Natural killer cell treated with Interleukin-12 subunit alpha and Interleukin-12 subunit beta and Interleukin-15 and Interleukin-18, amount 100 ng/mL, for 72 hours (primary cell): ENCODE results near the gene CNBD2. TPM values are rescaled to one million over a fixed set of nuclear protein-coding genes. Genes with fewer than 3 reads are reported as not detected.
"Not testable (repeated sequence)": the region's sequence is repeated elsewhere in the genome, so short reads cannot be mapped to it uniquely, and the experiment has no call there.

Experiments used
- ATAC-seq, 2 donors: fragments of 150-1000 bp; cut with Tn5 transposase in 1 of 2; sonication (Bioruptor Pico), chemical (Tn5 transposase) in 1 of 2; 2 replicates each; pipeline ENCODE4 v1.10.0; 2021
- DNase-seq: peaks from one replicate; pipeline ENCODE4 v3.0.0; 2022; ENCODE audit warnings: low spot score
- H3K27ac Mint-ChIP-seq, 2 donors: 1 replicate in 1 of 2; 2 replicates in 1 of 2; pipeline ENCODE4 v1.8.0; 2022; ENCODE audit warnings: mixed read lengths in 2 of 2, mild to moderate bottlenecking in 1 of 2, moderate library complexity in 1 of 2
- H3K27me3 Mint-ChIP-seq, 2 donors: 1 replicate in 1 of 2; 2 replicates in 1 of 2; pipeline ENCODE4 v1.8.0; 2022; ENCODE audit warnings: mixed read lengths in 2 of 2
- H3K36me3 Mint-ChIP-seq: one replicate; pipeline ENCODE4 v1.8.0; 2022; ENCODE audit warnings: mixed read lengths
- H3K4me1 Mint-ChIP-seq, 2 donors: 1 replicate in 1 of 2; 2 replicates in 1 of 2; pipeline ENCODE4 v1.8.0; 2022; ENCODE audit warnings: low read depth in 2 of 2, mixed read lengths in 2 of 2, mild to moderate bottlenecking in 1 of 2
- H3K4me3 Mint-ChIP-seq: one replicate; pipeline ENCODE4 v1.8.0; 2022; ENCODE audit warnings: mixed read lengths
- H3K9me3 Mint-ChIP-seq: 2 replicates; pipeline ENCODE4 v1.8.0; 2022; ENCODE audit warnings: mixed read lengths
- total RNA-seq, 2 donors: library from RNA; stranded (reverse); gene quantifications; one replicate each; pipeline ENCODE4 v1.2.3, GENCODE V29; 2022

CNBD2 gene
- total RNA-seq, 2 donors from 2014 or later: 4.8 to 6.8 TPM

DNA sequence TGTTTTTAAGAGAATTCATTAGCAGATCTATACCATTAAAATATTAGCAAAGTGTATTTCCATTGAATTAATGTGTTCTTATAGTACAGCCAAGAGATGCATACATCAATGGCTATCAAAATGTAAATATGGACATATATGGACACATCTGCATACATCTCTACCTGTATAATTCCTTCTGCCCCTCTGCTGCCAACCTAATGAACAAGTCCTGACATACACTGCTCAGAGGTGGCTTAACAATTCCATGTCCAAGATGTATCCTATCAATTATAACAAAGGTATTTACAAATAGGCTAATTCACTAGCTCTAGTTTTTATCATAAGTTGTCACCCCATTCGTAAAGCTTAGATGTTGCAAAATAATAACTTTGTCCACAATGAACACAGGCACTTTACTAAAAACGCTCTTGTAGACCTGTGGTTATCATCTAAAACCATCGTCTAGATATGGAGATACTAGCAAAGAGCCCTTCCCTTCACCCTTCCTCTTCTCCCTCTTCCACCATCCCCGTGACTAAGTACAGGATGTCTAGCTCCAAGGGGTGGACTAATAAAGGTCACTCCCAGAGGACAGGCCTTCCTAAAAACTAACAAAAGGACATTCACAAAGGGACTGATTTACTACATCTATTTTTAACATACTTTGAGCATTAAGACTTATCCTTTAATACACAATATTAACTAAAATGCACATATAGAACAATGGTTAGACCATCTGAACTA, 77.8 kb downstream of the CNBD2 start:
- DNase-seq, H3K27ac Mint-ChIP-seq, ATAC-seq, H3K9me3 Mint-ChIP-seq, H3K27me3 Mint-ChIP-seq: not testable (repeated sequence)
- Mint-ChIP-seq H3K36me3 (peaks cover 22% of the 10 kb centered on the region), H3K4me3 (peak overlapping the region; percentile 21), H3K4me1 (peaks cover 31 to 35% of the 10 kb centered on the region in 2 donors)

DNA sequence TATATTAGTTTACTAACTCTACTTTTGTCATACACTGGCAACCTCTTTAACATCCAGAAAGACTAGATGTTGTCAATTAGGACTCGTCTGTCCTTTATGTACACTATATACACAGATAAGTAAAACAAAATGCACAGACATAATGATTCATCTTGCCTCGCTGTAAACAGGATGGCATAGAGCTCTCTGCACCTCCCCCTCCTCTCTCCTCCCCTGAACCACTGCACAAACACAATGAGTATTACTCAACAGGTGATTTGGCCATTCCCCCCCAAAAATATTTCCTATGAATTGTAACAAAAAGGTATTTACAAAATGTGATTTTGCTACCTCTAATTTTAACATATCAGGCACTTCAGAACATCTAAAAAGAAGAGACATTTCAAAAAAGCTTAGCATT, 81.0 kb downstream of the CNBD2 start:
- Mint-ChIP-seq H3K27ac (peak overlapping the region; percentile 65 to 78), H3K36me3 (peaks cover 22% of the 10 kb centered on the region), H3K4me1 (peaks cover 31 to 41% of the 10 kb centered on the region in 2 donors), H3K4me3 (peak overlapping the region; percentile 97)
- DNase-seq: peak; percentile 8
- not testable (repeated sequence) for H3K9me3 Mint-ChIP-seq, ATAC-seq, H3K27me3 Mint-ChIP-seq

DNA sequence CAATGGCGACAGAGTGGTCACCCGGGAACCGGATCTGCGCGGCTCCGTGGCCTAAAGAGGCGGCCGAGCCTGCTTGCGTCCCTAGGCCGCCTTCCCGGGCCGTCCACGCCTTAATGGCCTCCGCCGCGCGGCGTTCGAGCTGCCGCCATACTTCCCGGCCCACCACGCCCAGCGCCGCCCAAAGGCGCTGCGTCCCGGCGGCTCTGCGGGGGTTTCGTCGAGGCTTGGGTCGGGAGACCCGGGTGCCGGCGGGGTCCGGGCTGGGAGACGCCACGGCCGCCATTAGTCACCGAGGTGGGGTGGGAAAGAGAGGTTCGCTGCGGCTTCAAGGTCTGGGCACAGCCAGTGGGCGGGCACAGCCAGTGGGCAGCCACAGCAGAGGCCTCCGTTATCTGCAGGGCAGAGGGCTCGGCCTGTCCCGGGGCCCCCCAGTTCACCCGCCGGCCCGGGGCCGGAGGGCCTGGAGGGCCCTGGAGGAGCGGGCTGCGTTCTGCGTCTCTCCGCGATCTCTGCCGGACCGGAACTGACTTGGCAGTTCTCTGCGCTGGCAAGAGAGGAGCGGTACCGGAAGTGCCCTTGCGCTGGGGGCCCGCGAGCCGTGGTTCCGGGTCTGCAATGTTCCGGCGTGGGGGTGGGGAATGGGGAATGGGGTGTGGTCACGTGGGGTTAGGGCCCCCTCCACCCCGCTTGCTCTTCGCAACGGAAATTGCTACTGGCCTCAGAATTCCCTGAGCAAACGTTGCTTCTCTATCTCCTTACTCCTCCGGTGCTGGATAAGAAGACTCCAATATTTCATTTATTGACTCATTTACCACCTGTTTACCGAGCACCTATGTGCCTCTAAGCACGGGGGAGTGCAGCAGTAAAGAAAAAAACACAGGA, 82.3 kb downstream of the CNBD2 start:
- H3K4me3 Mint-ChIP-seq: peak overlapping the region; percentile 97
- H3K36me3 Mint-ChIP-seq: peaks cover 22% of the 10 kb centered on the region
- ATAC-seq (peak; percentile 97 to 98), DNase-seq (peak; percentile 91)
- H3K27ac Mint-ChIP-seq: peak overlapping the region; percentile 65 to 78
- peaks cover 6 to 8% of the 10 kb centered on the region in 2 donors for H3K27me3 Mint-ChIP-seq
- peaks cover 29 to 41% of the 10 kb centered on the region in 2 donors for H3K4me1 Mint-ChIP-seq
- H3K9me3 Mint-ChIP-seq: no peaks in the 10 kb centered on the region

DNA sequence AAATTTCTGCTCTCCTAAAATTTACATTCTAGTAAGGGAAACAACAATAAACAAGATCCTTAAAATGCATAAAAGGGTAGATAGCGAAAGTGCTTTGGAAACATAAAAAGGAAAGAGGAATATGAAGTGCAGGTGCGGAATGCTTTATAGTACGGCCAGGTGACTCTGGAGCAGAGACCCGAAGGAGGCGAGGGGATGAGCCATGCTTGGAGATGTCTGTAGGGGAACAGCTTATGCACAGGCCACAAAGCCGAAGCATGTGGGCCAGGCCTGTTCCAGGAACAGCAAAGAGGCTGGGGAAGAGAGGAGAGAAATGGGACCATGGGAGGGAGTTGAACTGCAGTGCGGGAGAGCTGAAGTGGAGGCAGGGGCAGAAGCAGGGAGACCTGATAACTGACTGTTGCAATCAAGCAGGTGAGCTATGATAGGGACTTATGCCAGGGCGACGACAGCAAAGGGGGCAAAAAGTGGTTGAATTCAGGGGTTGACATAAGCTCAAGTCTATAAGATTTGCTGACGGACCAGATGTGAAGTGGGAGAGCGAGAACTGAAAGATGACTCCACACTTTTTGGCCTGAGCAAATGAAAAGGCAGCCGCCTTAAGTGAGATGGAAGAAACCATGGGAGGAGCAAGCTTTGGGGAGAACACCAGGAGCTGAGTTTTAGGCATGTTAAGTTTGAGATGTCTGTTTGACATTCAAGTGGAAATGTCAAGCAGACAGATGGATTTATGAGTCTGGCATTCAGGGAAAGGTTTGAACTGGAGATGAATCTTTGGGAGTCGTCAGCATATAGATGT, 83.1 kb downstream of the CNBD2 start:
- Mint-ChIP-seq H3K4me1 (peaks cover 23 to 37% of the 10 kb centered on the region in 2 donors), H3K36me3 (peaks cover 22% of the 10 kb centered on the region), H3K9me3 (no peaks in the 10 kb centered on the region), H3K27me3 (peaks cover 6 to 11% of the 10 kb centered on the region in 2 donors), H3K4me3 (peak overlapping the region; percentile 97), H3K27ac (peak overlapping the region; percentile 65 to 78)
- peak; percentile 56 for DNase-seq
- ATAC-seq: no peak

DNA sequence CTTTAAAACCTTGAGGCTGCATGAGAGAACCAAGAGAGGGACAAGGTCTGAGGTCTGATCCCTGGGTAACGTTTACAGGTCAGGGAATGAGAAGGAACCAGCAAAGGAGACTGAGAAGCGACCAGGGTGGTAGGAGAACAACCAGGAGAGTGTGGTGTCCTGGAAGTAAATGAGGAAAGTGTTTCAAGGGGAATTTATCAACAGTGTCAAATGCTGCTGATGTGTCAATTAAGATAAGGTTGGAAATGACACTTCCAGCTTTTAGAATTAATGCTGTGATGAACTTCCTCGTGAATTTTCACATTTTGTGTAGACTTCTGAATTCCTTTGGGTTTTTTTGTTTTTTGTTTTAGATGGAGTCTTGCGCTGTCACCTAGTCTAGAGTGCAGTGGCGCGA, 83.7 kb downstream of the CNBD2 start:
- Mint-ChIP-seq H3K36me3 (peaks cover 22% of the 10 kb centered on the region), H3K27ac (peak overlapping the region; percentile 65 to 78), H3K9me3 (no peaks in the 10 kb centered on the region), H3K4me3 (peak overlapping the region; percentile 97), H3K27me3 (peaks cover 6 to 11% of the 10 kb centered on the region in 2 donors), H3K4me1 (peaks cover 23 to 35% of the 10 kb centered on the region in 2 donors)
- DNase-seq (no peak), ATAC-seq (no peak)

DNA sequence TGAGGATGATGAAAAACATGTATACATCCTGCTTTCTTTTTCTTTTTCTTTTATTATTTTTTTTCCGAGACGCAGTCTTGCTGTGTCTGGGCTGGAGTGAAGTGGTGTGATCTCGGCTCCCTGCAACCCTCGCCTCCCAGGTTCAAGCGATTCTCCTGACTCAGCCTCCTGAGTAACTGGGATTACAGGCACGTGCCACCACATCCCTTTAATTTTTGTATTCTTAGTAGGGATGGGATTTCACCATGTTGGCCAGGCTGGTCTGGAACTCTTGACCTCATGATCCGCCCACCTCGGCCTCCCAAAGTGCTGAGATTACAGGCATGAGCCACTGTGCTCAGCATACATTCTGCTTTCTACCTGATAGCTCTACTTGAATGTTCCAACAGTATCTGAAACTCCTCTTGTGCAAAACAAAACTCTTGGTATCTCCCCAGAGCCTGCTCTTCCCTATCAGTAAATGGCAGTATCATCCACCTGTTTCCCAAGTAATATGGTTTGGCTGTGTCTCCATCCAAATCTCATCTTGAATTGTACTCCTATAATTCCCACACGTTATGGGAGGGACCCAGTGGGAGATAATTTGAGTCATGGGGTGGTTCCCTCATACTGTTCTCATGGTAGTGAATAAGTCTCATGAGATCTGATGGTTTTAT, 85.6 kb downstream of the CNBD2 start:
- Mint-ChIP-seq H3K4me1 (peaks cover 9 to 21% of the 10 kb centered on the region in 2 donors), H3K27me3 (peaks cover 6 to 11% of the 10 kb centered on the region in 2 donors), H3K36me3 (peaks cover 11% of the 10 kb centered on the region)
- not testable (repeated sequence) for H3K9me3 Mint-ChIP-seq, ATAC-seq, H3K4me3 Mint-ChIP-seq, DNase-seq, H3K27ac Mint-ChIP-seq

DNA sequence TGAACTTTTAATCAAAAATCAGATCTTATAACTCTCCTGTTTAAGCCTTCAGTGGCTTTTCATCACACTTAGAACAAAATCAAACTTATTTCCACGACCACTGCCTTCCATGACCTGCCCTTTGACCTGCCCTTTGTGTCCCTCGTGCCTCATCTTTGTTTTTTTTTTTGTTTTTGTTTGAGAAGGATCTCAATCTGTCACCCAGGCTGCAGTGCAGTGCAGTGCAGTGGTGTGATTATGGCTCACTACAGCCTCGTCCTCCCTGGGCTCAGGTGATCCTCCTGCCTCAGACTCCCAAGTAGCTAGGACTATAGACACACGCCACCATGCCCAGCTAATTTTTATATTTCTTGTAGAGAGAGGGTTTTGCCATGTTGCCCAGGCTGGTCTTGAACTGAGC, 86.8 kb downstream of the CNBD2 start:
- no peak for DNase-seq
- ATAC-seq: no peak
- H3K4me3 Mint-ChIP-seq: no peak overlapping the region
- H3K27ac Mint-ChIP-seq: no peak overlapping the region
- H3K4me1 Mint-ChIP-seq: peaks cover 6 to 10% of the 10 kb centered on the region in 2 donors
- H3K9me3 Mint-ChIP-seq: no peaks in the 10 kb centered on the region
- no peaks in the 10 kb centered on the region for H3K36me3 Mint-ChIP-seq
- peaks cover 6 to 11% of the 10 kb centered on the region in 2 donors for H3K27me3 Mint-ChIP-seq

DNA sequence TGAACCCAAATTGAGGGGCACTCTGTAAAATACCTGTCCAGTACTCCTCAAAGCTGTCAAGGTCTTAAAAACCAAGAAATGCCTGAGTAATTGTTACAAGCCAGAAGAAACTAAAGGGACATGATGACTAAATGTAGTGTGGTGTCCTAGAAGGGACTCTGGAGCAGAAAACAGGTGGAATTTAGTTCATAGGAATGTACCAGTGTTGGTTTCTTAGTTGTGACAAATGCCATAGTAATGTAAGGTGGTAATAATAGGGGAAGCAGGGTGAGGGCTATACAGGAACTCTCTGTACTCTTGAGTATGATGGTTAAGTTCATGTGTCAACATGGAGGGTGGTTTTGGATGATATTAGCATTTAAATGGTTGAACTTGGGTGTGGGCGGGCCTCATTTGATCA, 92.3 kb downstream of the CNBD2 start:
- Mint-ChIP-seq H3K4me1 (peaks cover 0 to 9% of the 10 kb centered on the region in 2 donors), H3K27ac (no peak overlapping the region), H3K36me3 (no peaks in the 10 kb centered on the region), H3K4me3 (no peak overlapping the region), H3K9me3 (no peaks in the 10 kb centered on the region), H3K27me3 (peaks cover 0 to 2% of the 10 kb centered on the region in 2 donors)
- DNase-seq: no peak
- no peak for ATAC-seq

DNA sequence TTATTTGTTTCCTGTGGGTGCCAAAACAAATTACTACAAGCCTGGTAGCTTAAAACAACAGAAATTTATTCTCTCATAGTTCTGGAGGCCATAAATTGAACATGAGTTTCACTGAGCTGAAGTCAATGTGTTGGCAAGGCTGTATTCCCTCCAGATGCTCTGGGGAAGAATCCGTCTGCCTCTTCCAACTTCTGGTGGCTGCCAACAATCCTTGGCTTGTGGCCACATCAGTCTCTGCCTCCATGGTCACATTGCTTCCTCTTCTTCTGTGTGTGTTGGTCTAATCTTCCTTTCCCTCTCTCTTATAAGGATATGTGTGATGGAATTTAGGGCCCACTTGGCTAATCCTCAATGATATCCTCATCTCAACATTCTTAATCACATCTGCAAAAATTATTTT, 93.4 kb downstream of the CNBD2 start:
- ATAC-seq: no peak
- no peaks in the 10 kb centered on the region for H3K27me3 Mint-ChIP-seq
- H3K36me3 Mint-ChIP-seq: no peaks in the 10 kb centered on the region
- H3K9me3 Mint-ChIP-seq: no peaks in the 10 kb centered on the region
- no peak overlapping the region for H3K4me3 Mint-ChIP-seq
- peaks cover 0 to 9% of the 10 kb centered on the region in 2 donors for H3K4me1 Mint-ChIP-seq
- DNase-seq: no peak
- no peak overlapping the region for H3K27ac Mint-ChIP-seq

DNA sequence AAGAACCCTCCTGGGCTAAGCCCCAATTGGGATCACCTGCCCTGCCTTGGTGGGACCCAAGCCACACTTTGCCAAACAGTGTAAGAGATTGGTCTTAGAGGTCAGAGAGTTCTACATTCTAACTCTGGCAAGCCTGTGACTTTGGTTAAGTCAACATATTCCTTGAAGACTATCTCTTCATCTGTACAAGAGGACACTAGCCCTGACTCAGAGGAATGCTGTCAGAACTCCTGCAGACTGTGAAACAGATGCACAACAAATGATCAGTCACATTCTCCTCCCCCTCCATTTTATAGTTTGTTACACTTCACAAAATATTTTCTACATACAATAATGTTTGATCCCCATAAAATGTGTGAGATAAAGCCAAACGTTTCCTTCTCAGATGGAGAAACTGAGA, 94.4 kb downstream of the CNBD2 start:
- Mint-ChIP-seq H3K27me3 (no peaks in the 10 kb centered on the region), H3K4me3 (peak overlapping the region; percentile 6), H3K36me3 (no peaks in the 10 kb centered on the region), H3K9me3 (no peaks in the 10 kb centered on the region), H3K4me1 (peaks cover 0 to 9% of the 10 kb centered on the region in 2 donors), H3K27ac (no peak overlapping the region)
- ATAC-seq (no peak), DNase-seq (no peak)

DNA sequence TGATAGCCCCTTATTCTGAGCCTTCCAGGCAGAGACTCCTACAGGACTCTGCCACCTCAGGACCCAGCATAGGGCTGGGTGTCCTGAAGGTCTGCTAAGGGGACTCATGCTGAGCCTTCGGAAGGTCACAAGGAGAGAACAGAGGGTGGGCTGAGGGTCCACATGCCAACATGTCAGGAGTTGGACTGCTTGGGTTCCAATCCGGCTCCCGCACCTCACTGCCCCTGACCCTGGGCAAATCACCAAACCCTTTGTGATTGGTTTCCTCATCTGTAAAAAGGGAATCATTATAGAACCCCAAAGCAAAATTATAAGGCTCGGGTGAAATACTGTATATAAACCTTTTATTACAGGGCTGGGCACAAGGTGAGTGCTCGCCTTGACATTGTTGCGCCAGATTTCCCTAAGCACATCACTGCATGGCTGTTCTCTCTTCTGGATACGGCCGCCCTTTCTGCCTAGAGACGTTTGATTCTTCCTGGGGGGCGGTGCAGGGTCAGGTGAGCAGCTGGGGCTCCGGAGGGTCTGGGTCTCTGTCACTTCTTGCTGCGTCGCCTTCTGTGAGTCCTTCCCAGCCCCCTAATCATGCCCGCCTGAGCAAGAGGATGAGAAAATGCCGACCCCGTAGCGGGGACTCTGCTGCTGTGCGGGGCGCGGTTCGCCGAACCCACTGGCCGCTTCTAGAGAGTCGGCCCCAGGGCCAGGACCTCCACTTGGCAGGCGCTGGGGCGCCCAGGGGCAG, 95.7 kb downstream of the CNBD2 start:
- Mint-ChIP-seq H3K9me3 (no peaks in the 10 kb centered on the region), H3K27me3 (no peaks in the 10 kb centered on the region), H3K4me1 (peaks cover 0 to 9% of the 10 kb centered on the region in 2 donors), H3K27ac (peak overlapping the region; percentile 48 to 76), H3K36me3 (no peaks in the 10 kb centered on the region), H3K4me3 (peak overlapping the region; percentile 85)
- ATAC-seq: no peak
- no peak for DNase-seq

DNA sequence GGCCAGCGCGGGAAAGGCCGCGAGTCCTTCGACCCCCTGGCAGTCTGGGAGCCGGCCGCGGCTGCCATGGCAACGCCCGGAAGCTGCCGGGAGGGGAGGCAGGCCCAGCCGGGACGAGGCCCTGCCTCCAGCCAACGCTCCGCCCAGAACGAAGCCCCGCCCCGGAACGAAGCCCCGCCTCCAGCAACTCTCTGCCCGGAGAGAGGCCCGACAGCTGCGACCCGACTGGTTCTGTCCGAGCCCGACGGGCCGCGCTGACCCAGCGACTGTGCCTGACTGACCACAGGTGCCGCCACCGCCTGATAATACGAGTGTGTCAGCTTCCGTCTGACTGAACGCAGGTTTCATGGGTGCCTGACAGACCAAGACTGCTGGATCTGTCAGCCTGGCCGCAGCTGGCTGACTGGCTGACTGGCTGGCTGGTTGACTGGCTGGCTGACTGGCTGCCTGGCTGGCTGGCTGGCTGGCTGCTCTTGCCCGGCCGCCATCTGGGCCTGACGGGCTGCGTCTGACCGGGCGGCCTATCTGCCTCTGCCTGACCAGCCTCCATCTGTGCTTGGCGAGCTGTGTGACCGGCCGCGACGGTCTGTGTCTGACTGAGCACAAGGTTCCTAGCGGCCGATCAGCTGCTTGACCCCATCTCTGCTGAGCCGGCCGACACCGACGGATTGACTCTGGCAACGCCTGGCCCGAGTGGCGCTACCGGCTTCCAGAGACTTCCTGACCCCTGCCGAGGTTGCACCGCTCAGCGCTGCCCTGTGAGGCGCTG, 96.5 kb downstream of the CNBD2 start:
- no peaks in the 10 kb centered on the region for H3K9me3 Mint-ChIP-seq
- peak overlapping the region; percentile 85 for H3K4me3 Mint-ChIP-seq
- DNase-seq (peak; percentile 95), ATAC-seq (peak; percentile 97 to 98)
- H3K36me3 Mint-ChIP-seq: no peaks in the 10 kb centered on the region
- H3K27ac Mint-ChIP-seq: peak overlapping the region; percentile 48 to 76
- peaks cover 0 to 9% of the 10 kb centered on the region in 2 donors for H3K4me1 Mint-ChIP-seq
- no peaks in the 10 kb centered on the region for H3K27me3 Mint-ChIP-seq
